Measurements from ENCODE around the gene CPB2. TPM values are rescaled to one million over a fixed set of nuclear protein-coding genes. Genes with fewer than 3 reads are reported as not detected.

Gene CPB2, protein sequence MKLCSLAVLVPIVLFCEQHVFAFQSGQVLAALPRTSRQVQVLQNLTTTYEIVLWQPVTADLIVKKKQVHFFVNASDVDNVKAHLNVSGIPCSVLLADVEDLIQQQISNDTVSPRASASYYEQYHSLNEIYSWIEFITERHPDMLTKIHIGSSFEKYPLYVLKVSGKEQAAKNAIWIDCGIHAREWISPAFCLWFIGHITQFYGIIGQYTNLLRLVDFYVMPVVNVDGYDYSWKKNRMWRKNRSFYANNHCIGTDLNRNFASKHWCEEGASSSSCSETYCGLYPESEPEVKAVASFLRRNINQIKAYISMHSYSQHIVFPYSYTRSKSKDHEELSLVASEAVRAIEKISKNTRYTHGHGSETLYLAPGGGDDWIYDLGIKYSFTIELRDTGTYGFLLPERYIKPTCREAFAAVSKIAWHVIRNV
- not detected for total RNA-seq

DNA sequence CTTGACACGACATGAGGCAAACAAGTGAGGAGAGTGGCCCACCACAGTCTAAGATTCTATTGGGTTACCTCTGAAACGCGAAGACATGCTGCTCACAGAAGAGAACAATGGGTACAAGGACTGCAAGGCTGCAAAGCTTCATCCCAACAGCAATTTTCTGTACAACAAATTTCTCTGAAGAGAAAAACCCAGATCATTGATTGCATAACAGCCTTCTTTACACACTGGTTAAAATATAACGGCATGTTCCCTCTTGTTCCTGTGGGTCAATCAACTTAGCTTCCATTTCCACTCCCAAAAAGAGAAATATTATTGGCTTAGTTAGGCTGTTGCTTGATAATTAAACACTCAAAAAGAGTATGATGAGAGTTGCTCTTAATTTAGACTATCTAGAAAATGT, at the start of gene CPB2:
TSS of gene CPB2 (minus strand) at position 166 of the 400 bp plus-strand sequence. CDS start at position 142, 24 bp downstream.
- no peak for ATAC-seq

DNA sequence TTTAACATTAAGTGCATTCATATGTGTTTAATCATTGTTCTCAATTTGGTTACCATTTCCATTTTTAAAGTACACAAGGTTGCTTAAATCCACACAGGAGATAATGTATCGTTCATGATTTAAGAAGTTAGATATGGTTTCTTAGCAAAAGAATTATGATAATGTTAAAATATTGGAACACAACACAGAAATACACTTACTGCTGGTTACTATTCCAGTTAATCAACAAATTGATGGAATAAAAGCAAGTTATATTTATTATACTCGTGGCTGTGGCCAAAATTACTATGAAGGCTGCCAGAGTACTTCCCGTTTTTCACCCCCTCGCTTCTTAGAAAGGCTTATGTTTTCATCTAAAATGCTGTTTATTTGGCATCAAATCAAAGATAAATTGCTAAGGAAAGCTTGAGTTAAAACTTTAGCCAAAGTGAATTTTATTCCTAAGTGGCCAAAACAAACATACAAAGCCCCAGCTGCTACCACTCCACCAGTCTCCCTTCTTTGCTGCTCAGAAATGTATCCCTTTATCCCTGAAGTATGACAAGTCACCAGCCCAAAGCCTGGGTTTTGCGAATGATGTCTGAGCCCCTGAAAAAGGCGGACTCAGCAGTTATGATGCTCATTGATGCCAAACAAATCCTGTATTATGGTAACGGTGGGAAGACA, 49.4 kb upstream of the CPB2 start:
- no peak for ATAC-seq

DNA sequence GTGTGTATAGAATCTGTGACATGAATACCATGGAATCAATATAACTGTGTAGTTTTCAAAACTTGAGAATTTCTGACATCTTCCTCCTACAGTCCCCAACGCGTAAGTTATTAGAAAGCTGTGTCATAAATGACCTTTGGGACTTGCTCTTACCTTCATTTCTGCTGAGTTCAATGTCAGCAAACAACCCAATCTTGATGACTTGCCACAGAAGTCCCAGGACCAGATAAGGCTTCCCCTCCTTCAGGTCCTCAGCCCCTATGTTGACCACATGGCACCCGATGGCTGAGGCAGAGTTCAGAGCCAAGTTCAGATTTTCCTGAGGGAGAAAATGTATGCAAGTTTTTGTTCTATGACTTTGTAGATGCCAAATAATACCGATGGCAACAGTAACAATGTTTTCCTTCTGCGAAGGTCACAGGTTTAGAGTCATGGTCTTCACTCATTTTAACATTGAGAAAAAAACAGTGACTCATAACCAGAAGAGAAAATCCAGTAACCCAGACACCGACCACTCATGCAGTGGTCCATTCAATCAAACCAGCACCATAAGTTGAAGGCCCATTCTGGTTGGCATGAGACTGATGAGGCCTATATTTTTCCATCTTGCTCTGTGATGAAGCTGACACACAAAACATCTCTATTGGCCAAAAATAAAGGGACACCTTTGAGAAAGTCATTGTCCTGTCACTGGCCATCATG, 47.9 kb upstream of the CPB2 start:
- ATAC-seq, result no peak

DNA sequence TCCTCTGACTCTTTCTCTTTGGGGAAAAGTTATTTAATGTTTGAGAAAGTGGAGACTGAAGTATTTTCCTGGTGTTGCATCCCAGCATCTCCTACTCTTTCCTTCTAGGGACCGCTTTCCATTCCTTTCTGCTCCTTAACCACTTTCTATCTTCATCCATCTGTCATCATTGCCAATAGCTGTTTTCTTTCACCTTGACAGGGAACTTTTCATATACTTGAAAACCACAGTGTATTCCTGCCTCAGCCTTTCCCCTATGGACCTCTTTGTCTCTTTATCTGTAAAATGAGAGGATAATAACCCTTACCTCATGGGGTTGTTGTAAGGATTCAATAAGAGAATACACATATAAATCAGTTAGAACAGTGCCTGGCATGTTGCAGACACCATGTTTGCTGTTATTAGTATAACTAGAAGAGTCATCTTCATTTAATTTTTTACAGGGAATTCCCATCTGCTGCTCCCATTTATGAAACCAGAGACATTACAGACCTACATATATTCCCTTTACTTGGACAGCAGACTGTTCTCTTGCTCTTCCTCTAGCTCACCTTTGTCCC, 45.4 kb upstream of the CPB2 start:
- ATAC-seq, result no peak

DNA sequence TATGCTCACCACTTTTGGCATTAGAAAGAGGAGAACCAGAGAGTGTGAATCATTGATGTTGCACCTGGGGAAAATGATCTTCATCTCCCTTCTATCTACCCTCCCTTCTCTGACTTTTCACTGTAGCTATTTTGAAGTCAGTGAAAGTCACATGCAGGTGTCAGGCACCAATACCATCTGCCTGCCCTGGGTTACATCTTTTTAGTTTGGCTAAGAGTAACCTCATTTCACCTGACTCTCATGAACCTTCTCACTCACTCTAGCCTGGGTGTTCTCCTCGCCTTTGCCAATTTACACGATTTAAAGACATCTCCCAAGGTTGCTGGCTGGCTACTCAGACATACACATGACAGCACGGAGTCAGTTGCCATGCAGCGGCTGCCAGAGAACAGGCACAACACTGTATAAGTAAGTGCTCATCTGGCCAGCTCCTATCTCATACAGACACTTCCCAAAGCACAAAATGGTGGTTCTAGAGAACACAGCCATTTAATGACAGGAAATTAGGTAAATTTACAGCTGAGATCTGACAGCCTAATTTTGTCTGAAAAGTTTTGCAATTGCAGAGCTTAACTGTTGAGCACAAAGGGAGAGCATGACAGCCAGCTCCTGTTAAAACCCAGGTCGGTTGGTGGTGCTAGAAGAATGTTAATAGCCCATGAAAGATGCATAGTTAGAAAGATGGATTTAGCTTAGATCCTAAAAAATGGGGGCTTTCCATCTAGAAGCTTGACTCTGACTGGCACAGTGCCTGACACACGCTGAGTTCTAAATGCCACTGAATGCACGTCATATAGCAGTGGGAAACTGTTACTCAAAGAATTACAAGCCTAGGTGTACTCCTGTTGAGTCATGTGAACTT, 44.7 kb upstream of the CPB2 start:
- no peak for ATAC-seq

DNA sequence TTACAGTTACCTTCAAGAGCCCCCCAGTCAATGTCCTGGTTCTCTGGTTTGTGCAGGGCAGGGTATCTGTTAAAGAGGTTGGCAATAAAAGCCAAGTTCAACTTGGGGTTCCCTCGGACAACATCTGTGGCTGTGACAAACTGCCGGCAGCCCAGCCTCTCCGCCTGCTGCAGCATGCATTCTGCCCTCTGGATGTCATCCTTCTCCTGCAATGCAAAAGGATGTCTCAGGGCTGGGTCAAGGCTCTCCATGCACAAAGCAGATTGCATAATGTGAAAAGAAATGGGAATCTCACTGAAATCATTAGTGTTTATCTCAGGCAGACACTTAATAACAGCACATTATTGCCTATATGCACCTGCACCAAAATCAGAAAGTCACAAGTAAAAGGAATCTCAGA, 42.1 kb upstream of the CPB2 start:
- no peak for ATAC-seq

DNA sequence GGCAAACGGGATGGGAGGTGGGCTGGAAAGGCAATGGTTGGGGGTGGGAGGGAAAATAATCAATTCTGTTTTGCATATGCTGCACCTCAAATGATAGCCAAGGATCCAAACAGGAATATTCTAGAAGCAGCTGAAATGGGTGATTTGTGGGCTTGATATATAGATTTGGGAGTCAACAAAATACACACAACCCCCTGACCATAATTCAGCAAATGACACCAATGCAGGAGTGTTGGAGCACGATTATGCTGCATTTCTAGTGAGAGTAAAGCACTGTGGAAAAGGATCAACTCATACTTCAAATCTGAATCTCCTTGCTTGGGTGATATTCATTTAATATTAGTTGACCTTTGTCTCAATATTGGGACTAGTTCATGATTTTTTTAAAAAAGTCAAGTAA, 41.1 kb upstream of the CPB2 start:
- ATAC-seq, result no peak

DNA sequence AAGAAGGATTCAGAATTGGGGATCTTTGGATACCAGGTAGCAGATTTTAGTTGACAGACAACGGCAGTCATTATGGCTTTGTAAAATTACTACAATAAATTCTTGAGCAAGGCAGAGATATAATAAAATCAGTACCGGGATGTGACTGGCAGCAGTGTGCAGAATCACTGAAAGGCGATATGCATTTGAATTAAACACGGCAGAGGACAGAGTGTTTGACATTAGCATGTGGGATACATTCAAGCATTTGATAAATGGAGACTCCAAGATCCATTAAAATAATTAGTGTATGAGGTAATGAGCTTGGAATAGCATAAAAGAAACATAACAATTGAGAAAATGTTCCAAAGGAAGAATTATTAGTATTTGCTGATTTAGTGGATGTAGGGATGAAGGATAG, 40.3 kb upstream of the CPB2 start:
- no peak for ATAC-seq

DNA sequence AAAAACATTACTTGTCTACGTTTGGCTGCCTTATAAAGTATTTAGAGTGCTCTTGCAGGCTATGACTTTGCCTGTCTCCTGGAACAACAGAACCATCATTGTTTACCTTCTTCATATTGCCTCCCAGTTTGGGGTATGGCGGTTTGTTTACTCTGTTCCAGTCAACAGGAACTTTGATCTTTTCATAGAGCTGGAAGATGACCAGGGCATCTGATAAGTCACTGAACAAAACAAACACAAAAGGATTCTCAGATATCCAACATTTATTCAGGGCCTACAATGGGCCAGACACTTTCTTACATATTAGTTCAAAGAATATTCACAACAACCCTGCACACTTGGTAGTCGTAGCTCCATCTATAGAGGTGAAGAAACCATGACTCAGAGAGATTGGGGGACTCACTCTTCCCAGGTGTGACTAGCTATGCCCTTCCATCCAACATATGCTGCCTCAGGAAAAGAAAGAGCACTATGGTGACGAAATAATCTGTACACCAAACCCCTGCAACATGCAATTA, 38.4 kb upstream of the CPB2 start:
- no peak for ATAC-seq

DNA sequence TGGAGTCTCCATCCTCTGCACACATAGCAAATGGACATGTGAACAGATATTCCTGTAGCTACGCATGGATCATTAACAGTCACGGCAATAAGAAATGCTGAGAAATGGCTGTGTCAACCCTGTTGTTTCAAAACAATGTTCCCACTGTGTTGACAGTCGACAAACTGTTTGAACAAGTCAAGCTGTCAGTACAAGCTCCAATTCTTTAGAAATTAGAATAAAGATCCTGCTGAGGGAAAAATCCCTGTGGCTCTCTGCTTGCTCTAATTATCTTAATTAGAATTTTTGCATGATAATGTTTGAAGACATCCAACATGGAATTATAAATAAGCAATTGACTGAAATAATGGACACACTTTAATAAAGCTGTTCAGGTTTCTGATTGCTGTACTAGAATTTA, 37.9 kb upstream of the CPB2 start:
- ATAC-seq, result no peak

DNA sequence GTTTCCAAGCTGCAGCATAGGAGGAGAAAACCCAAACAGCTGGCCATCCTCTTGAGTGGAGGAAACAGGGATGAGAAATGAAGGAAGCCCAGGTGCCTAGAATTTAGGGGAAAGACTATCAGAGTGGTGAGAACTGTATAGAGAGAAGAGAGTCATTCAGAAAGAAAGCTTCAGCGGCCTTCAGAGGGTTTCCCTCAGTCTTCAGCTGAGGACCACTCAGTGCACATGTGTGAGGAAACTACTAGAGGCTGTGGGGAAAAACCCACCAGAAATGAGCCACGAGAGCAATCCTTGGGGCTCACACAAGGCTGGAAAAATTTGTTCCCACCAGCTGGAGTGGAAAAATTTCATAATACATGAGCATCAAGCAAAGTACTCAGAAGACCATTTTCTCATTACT, 35.2 kb upstream of the CPB2 start:
- no peak for ATAC-seq

DNA sequence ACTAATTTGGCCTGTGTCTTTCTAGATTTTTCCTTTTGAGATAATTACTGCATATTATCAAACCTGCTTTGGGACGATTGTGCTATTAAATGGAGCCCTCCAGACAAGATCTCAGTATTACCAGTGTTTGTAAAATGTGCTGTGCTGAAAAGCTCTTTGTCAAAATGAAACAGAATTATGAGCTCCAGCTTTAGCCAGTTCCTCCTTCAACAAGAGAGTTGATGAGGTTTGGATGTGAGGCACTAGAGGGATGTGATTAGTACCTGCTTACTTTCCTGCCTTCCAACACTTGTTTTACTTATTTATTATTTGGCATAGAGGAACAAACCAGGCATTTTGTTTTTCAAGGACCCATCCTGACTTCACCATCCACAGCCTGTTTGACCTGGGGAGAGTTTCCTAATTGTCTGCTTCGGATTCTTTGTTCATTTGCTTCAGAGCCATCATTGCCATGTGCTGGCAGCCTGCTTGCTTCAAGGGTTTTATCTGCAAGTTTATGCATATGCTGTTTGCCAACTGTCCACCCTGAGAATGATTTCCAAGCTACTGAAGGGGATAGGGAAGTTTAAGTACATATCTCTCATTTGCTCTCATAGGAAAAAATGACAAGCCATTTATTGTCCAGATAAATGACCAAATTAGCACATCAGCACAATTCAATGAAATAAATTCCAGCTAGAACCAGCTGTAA, 32.9 kb upstream of the CPB2 start:
- ATAC-seq, result no peak

DNA sequence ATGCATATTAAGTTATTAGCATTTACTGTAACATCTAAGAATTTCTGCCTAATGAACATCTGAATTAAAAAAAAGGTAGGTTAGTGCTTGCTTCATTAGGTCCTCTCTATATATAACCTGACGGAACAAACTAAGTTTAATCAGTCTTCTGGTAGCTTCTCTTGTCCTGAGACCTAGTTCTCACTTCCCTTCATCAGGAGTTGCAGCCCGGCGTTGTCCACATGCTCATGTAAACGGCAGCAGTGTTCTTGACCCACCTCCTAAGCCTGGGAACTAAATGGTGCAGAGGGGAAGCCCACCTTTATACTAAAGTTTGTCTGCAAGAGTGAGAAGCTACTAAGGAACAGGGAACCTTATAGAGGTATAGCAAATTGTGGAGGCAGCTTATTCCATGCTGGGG, 31.9 kb upstream of the CPB2 start:
- ATAC-seq, result no peak

DNA sequence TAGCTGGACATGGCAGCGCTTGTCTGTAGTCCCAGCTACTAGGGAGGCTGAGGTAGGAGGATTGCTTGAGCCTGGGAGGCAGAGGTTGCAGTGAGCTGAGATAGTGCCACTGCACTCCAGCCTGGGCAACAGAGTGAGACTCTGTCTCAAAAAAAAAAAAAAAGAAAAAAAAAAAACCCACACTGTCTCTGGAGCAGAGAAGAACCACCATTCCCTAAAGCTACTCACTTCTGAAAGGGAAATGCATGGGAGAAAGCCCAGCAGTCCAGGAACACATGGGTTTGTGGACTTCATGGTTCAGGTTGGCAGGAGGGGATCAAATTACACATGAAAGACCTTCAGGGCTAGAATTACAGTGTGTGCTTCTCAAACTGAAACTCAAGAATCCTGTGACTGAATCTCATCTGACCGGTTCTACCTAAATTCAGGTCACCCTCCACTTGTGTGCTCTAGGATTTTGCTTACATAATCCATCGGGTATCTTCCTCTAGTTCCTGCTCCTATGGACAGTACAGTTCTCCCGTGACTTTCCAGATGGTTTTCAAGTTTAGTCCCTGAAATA, 30.2 kb upstream of the CPB2 start:
- ATAC-seq, result peak; percentile 91

DNA sequence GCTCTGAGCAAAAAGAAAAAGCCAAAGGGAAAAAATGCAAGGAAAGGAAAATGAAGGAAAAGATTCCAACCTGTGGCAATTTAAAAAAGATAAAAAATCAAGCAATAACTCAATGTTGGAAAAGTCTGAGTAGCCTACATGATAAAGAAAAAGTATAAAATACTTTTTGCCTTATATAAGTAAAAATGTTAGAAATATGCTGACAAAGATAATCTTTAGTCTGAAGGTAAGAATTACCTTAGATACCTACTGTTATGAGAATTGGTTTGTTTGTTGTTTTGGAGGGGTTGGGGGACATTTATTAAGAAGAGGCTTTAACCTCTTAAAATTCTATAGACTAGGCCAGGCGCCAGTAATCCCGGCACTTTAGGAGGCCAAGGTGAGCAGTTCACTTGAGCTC, 29.7 kb upstream of the CPB2 start:
- no peak for ATAC-seq

DNA sequence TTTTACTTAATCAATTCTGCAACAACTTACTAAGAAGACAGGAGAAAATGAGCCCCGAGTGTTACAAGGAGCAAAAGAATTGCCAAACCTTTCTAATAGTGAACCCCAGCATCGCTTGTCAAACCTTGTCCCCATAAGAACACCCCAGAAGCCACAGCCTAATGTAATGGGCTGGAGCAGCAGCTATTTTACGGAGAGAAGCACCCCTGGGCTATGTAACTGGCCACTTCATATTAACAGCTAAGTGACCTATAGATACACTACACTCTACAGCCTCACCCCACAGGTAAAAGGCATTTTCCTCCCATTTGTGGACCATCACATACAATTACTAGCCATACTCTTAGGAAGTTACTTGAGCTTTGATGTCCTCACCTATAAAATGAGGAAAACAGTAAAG, 27.3 kb upstream of the CPB2 start:
- no peak for ATAC-seq

DNA sequence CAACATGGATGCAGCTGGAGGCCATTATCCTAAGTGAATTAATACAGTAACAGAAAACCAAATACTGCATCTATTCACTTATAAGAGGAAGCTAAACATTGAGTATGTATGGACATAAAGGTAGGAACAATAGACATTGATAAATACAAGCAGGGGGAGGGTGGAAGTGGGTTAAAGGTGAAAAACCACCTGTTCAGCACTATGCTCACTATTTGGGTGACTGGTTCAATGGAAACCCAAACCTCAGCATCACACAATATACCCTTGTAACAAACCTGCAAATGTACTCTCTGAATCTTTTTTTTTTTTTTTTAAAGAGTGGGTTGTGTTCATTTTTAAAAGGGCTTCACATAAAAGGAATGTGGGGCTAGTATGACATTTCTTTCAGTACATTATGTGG, 26.9 kb upstream of the CPB2 start:
- no peak for ATAC-seq

DNA sequence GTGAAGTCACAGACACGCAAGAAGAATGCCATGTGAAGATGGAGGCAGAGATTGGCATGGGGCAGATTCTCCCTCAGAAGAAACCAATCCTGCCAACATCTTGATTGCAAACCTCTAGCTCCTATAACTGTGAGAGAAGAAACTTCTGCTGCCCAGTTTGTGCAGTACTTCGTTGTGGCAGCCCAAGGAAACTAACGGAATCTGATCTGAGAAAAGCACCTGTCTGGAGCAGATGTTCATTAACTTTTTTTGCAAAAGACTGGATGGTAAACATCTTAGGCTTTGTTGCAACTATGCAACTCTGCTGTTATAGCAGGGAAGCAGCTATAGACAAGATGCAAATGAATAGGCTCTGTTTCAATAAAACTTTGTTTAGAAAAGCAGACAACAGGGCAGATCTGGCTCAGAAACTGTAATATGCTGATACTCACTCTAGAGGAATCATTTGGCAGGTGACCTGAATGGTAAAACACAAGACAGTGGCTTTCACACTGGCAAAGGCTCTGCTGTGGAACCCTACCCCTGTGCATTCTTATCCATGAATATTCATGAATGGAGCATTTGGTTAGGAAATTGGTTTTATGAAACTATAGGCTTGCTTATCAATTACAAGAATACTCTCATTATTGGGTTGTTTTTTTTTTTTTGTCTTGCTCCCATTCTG, 25.3 kb upstream of the CPB2 start:
- no peak for ATAC-seq

DNA sequence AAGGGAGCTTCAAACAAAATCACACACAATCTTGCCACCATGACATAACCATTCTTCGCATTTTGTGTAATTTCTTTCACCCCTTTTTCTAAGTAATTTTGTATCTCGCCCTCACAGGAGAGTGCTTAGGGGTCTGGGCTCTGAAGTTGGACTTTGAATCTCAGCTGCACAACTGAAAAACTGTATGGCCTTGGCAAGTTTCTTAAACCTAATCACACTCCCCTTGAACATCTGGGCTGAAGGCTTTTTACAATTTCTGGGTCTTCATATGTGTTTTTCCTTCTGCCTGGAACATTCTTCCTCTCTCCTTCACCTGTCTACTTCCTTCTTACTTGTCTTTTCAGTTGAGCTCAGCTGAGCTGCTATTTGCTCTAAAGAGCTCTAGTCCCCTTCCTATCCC, 24.3 kb upstream of the CPB2 start:
- no peak for ATAC-seq

DNA sequence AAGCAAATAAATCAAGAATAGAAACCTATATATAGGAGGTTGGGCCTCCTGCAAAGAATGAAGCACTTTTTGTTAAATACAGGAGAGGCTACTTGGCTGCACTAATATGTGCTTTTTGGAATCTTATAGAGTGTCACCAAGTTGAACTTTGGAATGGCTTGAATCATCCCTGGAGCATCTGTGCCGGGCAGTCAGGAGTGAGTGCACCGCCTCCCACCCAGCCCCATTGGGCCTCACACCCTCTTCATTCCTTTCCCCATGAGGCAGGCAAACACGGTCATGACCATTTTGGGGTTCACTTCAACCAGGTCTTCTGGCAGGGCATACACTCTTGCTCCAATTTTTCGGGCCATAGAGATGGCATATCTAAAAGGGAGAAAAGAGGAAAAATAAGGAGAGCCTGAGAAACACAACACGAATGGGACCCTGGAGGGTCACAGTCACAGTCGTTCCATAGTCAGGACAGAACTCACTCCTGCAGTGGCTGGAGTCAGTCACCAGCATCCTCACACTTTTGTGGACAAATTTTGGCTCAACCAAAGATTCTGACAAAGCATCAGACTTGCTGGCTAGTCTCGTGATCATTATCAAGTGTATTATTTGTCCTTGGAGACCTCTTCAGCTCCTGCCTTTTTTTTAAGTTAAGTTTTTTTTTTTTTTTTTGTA, 22.7 kb upstream of the CPB2 start:
- ATAC-seq, result no peak
